H9 (cell line): Measurements from ENCODE around the gene TMEM225B. TPM values are rescaled to one million over a fixed set of nuclear protein-coding genes. Genes with fewer than 3 reads are reported as not detected.
A peak's percentile ranks its signal among the peaks of the same experiment; 100 is the strongest.
"Not testable (repeated sequence)": the region's sequence is repeated elsewhere in the genome, so short reads cannot be mapped to it uniquely, and the experiment has no call there.

Source experiments
- DNase-seq: peaks from one replicate; pipeline ENCODE4 v3.0.0-alpha.2; 2017
- H2AFZ ChIP-seq: one replicate; pipeline ENCODE4 v1.6.1; 2013; ENCODE audit warnings: mild to moderate bottlenecking, low read length, control low read depth, moderate library complexity
- H2AK5ac ChIP-seq: 2 replicates; pipeline ENCODE4 v1.6.1; 2013; ENCODE audit warnings: low read length, control low read depth, mixed read lengths; ENCODE audit not compliant: insufficient read length
- H2BK120ac ChIP-seq: one replicate; pipeline ENCODE4 v1.6.1; 2013; ENCODE audit warnings: low read depth, mild to moderate bottlenecking, low read length, control low read depth, inconsistent platforms; ENCODE audit not compliant: poor library complexity, severe bottlenecking
- H2BK12ac ChIP-seq: 2 replicates; pipeline ENCODE4 v1.6.1; 2013; ENCODE audit warnings: low read length, control low read depth, mixed read lengths, low read depth; ENCODE audit not compliant: insufficient read length
- H2BK15ac ChIP-seq: 2 replicates; pipeline ENCODE4 v1.6.1; 2013; ENCODE audit warnings: low read depth, low read length, control low read depth
- H2BK20ac ChIP-seq: one replicate; pipeline ENCODE4 v1.6.1; 2013; ENCODE audit warnings: low read depth, mild to moderate bottlenecking, low read length, control low read depth, inconsistent platforms; ENCODE audit not compliant: poor library complexity, severe bottlenecking
- H2BK5ac ChIP-seq: 2 replicates; pipeline ENCODE4 v1.6.1; 2013; ENCODE audit warnings: low read length, control low read depth, mixed read lengths; ENCODE audit not compliant: insufficient read length
- H3K14ac ChIP-seq: 2 replicates; pipeline ENCODE4 v1.6.1; 2013; ENCODE audit warnings: low read length, control low read depth; ENCODE audit not compliant: insufficient read depth
- H3K18ac ChIP-seq: 2 replicates; pipeline ENCODE4 v1.6.1; 2013; ENCODE audit warnings: low read depth, mild to moderate bottlenecking, mixed read lengths, low read length, control low read depth; ENCODE audit not compliant: insufficient read length
- H3K23ac ChIP-seq: 2 replicates; pipeline ENCODE4 v1.6.1; 2013; ENCODE audit warnings: low read length, control low read depth, mixed read lengths, low read depth; ENCODE audit not compliant: insufficient read length
- H3K23me2 ChIP-seq: 2 replicates; pipeline ENCODE4 v1.6.1; 2013; ENCODE audit warnings: low read depth, mild to moderate bottlenecking, mixed read lengths, low read length, control low read depth; ENCODE audit not compliant: insufficient read length, poor library complexity, severe bottlenecking
- H3K27ac ChIP-seq: 2 replicates; pipeline ENCODE4 v1.5.1; 2013; ENCODE audit warnings: low read length, control low read depth, mixed read lengths, low read depth; ENCODE audit not compliant: insufficient read length
- H3K27me3 ChIP-seq: 2 replicates; pipeline ENCODE4 v1.6.1; 2013; ENCODE audit warnings: low read length, control low read depth, inconsistent platforms; ENCODE audit not compliant: insufficient read depth
- H3K4ac ChIP-seq: 2 replicates; pipeline ENCODE4 v1.6.1; 2013; ENCODE audit warnings: low read depth, mild to moderate bottlenecking, control low read depth, inconsistent platforms, low read length, moderate library complexity
- H3K4me1 ChIP-seq: 2 replicates; pipeline ENCODE4 v1.6.1; 2013; ENCODE audit warnings: low read length, control low read depth, inconsistent platforms; ENCODE audit not compliant: insufficient read depth
- H3K4me2 ChIP-seq: 2 replicates; pipeline ENCODE4 v1.6.1; 2013; ENCODE audit warnings: low read length, control low read depth, mixed read lengths; ENCODE audit not compliant: insufficient read length, insufficient read depth
- H3K56ac ChIP-seq: 2 replicates; pipeline ENCODE4 v1.6.1; 2013; ENCODE audit warnings: low read depth, mild to moderate bottlenecking, mixed read lengths, low read length, control low read depth; ENCODE audit not compliant: insufficient read length
- H3K79me1 ChIP-seq: 2 replicates; pipeline ENCODE4 v1.6.1; 2013; ENCODE audit warnings: low read depth, mild to moderate bottlenecking, moderate library complexity, low read length, control low read depth, inconsistent platforms; ENCODE audit not compliant: insufficient read depth, poor library complexity, severe bottlenecking
- H3K79me2 ChIP-seq: 2 replicates; pipeline ENCODE4 v1.6.1; 2013; ENCODE audit warnings: low read length, control low read depth, inconsistent platforms; ENCODE audit not compliant: insufficient read depth
- H3K9ac ChIP-seq: 2 replicates; pipeline ENCODE4 v1.6.1; 2013; ENCODE audit warnings: low read length, control low read depth, mixed read lengths; ENCODE audit not compliant: insufficient read length; ENCODE audit errors: extremely low read depth
- H3K9me3 ChIP-seq: one replicate; pipeline ENCODE4 v1.6.1; 2013; ENCODE audit warnings: low read depth, low read length, inconsistent platforms; ENCODE audit not compliant: control insufficient read depth
- H3T11ph ChIP-seq: one replicate; pipeline ENCODE4 v1.6.1; 2013; ENCODE audit warnings: mild to moderate bottlenecking, low read length, control low read depth, inconsistent platforms
- H4K20me1 ChIP-seq: one replicate; pipeline ENCODE4 v1.6.1; 2013; ENCODE audit not compliant: control insufficient read depth, insufficient read length, insufficient read depth
- H4K5ac ChIP-seq: 2 replicates; pipeline ENCODE4 v1.6.1; 2013; ENCODE audit warnings: low read depth, mild to moderate bottlenecking, mixed read lengths, low read length, control low read depth; ENCODE audit not compliant: insufficient read length
- H4K8ac ChIP-seq: replicated peaks from 2 replicates; pipeline ENCODE4 v1.6.1; 2013; ENCODE audit warnings: low read length, control low read depth, mixed read lengths, low read depth; ENCODE audit not compliant: insufficient read length
- H4K91ac ChIP-seq: 2 replicates; pipeline ENCODE4 v1.6.1; 2013; ENCODE audit warnings: low read depth, mild to moderate bottlenecking, moderate library complexity, mixed read lengths, low read length, control low read depth; ENCODE audit not compliant: insufficient read length
- H3K27ac Mint-ChIP-seq, 3 experiments: 2 replicates in 2 of 3; 3 replicates in 1 of 3; pipeline ENCODE4 v1.8.0; 2020 to 2021; ENCODE audit warnings: mixed read lengths in 3 of 3, mild to moderate bottlenecking in 1 of 3, moderate library complexity in 1 of 3
- H3K27me3 Mint-ChIP-seq: 2 replicates; pipeline ENCODE4 v1.8.0; 2021; ENCODE audit warnings: low read depth, mild to moderate bottlenecking, moderate library complexity, mixed read lengths
- H3K36me3 Mint-ChIP-seq, 3 experiments: 2 replicates in 2 of 3; 3 replicates in 1 of 3; pipeline ENCODE4 v1.8.0; 2020 to 2021; ENCODE audit warnings: low read depth in 3 of 3, mixed read lengths in 3 of 3; ENCODE audit not compliant: insufficient read depth in 1 of 3
- H3K4me1 Mint-ChIP-seq, 2 experiments: 2 replicates each; pipeline ENCODE4 v1.8.0; 2020; ENCODE audit warnings: mixed read lengths in 2 of 2
- H3K4me3 Mint-ChIP-seq, 2 experiments: 2 replicates in 1 of 2; 3 replicates in 1 of 2; pipeline ENCODE4 v1.8.0; 2020 to 2021; ENCODE audit warnings: mild to moderate bottlenecking in 2 of 2, mixed read lengths in 2 of 2, moderate library complexity in 1 of 2
- H3K9me3 Mint-ChIP-seq, 2 experiments: 2 replicates in 1 of 2; 3 replicates in 1 of 2; pipeline ENCODE4 v1.8.0; 2020; ENCODE audit warnings: mild to moderate bottlenecking in 2 of 2, mixed read lengths in 2 of 2, moderate library complexity in 1 of 2
- WGBS: extraction: QIAGEN DNeasy Blood & Tissue Kit; methylation state at CpG from one replicate; pipeline ENCODE4 v1.1.7; 2013; ENCODE audit warnings: missing lambda C conversion rate, low lambda C conversion rate, mixed read lengths; ENCODE audit not compliant: insufficient read length; ENCODE audit errors: extremely low coverage; 5-methylcytosine and 5-hydroxymethylcytosine counted together
- total RNA-seq: library from RNA; stranded (reverse); gene quantifications from 2 replicates; pipeline ENCODE4 v1.2.1, GENCODE V29; 2021
- TF ChIP-seq, protein P1 (sequence below): fragments of 200-600 bp; sonication (generic); conservative IDR thresholded peaks from 3 replicates; pipeline ENCODE4 v1.8.0; 2021; ENCODE audit warnings: antibody characterized with exemption, mild to moderate bottlenecking

Gene TMEM225B
- total RNA-seq, 1 experiment from 2014 or later = not detected

DNA sequence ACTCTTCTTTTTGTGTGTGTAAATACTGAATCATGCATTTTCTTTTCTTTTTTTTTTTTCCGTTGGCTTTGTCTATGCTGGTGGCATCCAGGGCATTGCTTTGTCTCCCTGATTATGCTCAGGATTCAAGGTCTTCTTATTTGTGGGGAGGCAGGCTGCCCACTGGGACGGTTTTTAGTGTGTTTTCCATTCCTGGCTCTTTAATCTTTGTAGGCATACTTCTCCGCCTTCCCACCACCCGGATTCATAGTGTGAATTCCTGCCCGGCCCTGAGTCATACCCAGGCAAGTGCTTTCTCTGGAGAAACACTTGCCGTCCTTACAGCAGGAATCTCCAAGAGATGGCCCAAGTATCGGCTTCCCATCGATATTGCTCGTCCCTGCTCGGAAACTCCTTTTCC lies 34.4 kb upstream of the TMEM225B start:
- Histone ChIP-seq H3K23ac (no peak overlapping the region), H2AFZ (no peak overlapping the region), H2BK15ac (no peak overlapping the region), H3K9me3 (no peaks in the 10 kb centered on the region), H3K4me2 (no peak overlapping the region), H3T11ph (no peak overlapping the region), H3K27me3 (no peaks in the 10 kb centered on the region), H4K8ac (no peak overlapping the region), H2BK12ac (no peak overlapping the region), H4K20me1 (no peaks in the 10 kb centered on the region), H4K5ac (no peak overlapping the region), H3K79me1 (peaks cover 3% of the 10 kb centered on the region), H3K27ac (no peak overlapping the region), H3K4me1 (no peaks in the 10 kb centered on the region), H3K14ac (no peak overlapping the region), H3K23me2 (no peaks in the 10 kb centered on the region), H3K18ac (no peak overlapping the region), H3K79me2 (peaks cover 2% of the 10 kb centered on the region; the same call in 1 of the 2 replicates), H3K56ac (no peak overlapping the region), H2AK5ac (no peak overlapping the region), H4K91ac (no peak overlapping the region), H3K9ac (no peak overlapping the region), H2BK5ac (no peak overlapping the region), H3K4ac (no peak overlapping the region), H2BK20ac (no peak overlapping the region), H2BK120ac (no peak overlapping the region)
- no CpG with 5 or more reads among the region's 10 CpGs for WGBS
- Mint-ChIP-seq H3K27me3 (no peaks in the 10 kb centered on the region), H3K27ac (peak overlapping the region in 2 of 3 experiments; percentile 4 to 62; a peak in 2 of 7 replicates), H3K4me1 (no peaks in the 10 kb centered on the region), H3K4me3 (no peak overlapping the region; a peak in 1 of 5 replicates), H3K9me3 (no peaks in the 10 kb centered on the region), H3K36me3 (peaks cover 41 to 66% (median 58%) of the 10 kb centered on the region in 3 experiments)
- no peak for DNase-seq
- TF ChIP-seq, protein P1, sequence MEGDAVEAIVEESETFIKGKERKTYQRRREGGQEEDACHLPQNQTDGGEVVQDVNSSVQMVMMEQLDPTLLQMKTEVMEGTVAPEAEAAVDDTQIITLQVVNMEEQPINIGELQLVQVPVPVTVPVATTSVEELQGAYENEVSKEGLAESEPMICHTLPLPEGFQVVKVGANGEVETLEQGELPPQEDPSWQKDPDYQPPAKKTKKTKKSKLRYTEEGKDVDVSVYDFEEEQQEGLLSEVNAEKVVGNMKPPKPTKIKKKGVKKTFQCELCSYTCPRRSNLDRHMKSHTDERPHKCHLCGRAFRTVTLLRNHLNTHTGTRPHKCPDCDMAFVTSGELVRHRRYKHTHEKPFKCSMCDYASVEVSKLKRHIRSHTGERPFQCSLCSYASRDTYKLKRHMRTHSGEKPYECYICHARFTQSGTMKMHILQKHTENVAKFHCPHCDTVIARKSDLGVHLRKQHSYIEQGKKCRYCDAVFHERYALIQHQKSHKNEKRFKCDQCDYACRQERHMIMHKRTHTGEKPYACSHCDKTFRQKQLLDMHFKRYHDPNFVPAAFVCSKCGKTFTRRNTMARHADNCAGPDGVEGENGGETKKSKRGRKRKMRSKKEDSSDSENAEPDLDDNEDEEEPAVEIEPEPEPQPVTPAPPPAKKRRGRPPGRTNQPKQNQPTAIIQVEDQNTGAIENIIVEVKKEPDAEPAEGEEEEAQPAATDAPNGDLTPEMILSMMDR = no peak

DNA sequence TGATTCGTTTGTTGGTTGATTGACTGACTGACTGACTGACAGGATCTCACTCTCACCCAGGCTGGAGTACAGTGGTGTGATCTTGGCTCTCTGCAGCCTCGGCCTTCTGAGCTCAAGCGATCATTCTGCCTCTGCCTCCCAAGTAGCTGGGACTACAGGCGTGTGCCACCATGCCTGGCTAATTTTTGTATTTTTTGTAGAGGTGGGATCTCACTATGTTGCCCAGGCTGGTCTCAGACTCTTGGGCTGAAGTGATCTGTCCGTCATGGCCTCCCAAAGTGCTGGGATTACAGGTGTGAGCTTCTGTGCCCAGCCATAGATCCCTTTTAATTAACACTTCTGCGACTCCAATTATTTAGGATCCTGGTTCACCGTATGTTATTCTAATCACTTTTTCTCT lies 29.3 kb upstream of the TMEM225B start:
- H3K14ac ChIP-seq, H4K8ac ChIP-seq, H3K4me1 ChIP-seq, H2BK5ac ChIP-seq, H3K27ac ChIP-seq, H3K27me3 Mint-ChIP-seq, H3K4me3 Mint-ChIP-seq, H4K20me1 ChIP-seq, H3T11ph ChIP-seq, H2AK5ac ChIP-seq, H3K79me1 ChIP-seq, H3K27ac Mint-ChIP-seq, H3K9me3 Mint-ChIP-seq, H3K4me2 ChIP-seq, H3K23me2 ChIP-seq, H3K4me1 Mint-ChIP-seq, H3K4ac ChIP-seq, H2BK20ac ChIP-seq, H2AFZ ChIP-seq, H3K79me2 ChIP-seq, H3K9ac ChIP-seq, H2BK15ac ChIP-seq, H3K18ac ChIP-seq, H3K23ac ChIP-seq, H3K9me3 ChIP-seq, H3K27me3 ChIP-seq, H2BK12ac ChIP-seq, H4K5ac ChIP-seq, H2BK120ac ChIP-seq, H4K91ac ChIP-seq, H3K56ac ChIP-seq, DNase-seq: not testable (repeated sequence)
- H3K36me3 Mint-ChIP-seq = peaks cover 41 to 78% (median 64%) of the 10 kb centered on the region in 3 experiments; a peak in 6 of 7 replicates
- no CpG with 5 or more reads among the region's 7 CpGs for WGBS
